ENCODE measurements around the gene PPP2R3B.
"Not testable (repeated sequence)": the region's sequence is repeated elsewhere in the genome, so short reads cannot be mapped to it uniquely, and the experiment has no call there.

DNA sequence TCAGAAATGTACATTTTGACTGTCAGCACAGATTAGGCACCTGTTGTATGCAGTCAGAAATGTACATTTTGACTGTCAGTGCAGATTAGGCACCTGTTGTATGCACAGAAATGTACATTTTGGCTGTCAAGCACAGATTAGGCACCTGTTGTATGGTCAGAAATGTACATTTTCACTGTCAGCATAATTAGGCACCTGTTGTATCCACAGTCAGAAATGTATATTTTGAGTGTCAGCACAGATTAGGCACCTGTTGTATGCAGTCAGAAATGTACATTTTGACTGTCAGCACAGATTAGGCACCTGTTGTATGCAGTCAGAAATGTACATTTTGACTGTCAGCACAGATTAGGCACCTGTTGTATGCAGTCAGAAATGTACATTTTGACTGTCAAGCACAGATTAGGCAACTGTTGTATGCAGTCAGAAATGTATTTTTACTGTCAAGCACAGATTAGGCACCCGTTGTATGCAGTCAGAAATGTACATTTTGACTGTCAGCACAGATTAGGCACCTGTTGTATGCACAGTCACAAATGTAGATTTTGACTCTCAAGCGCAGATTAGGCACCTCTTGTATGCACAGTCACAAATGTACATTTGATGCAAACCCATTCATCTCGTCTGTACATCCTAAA, 80.0 kb downstream of the PPP2R3B start:
- not testable (repeated sequence) for TF ChIP-seq CTCF (IDR thresholded peaks at IDR 0.05; ENCODE audit: low read depth, low read length); POLR2A (IDR thresholded peaks at IDR 0.05; ENCODE audit: extremely low read depth, insufficient read length)

Measured in NB4 (cell line).